ENCODE data around the gene LRRC36.

The LRRC36 gene

GRCh38 chr16:67390816-67391423 is 64.3 kb downstream of the LRRC36 start:
- DNase-seq (ENCODE audit: low spot score) = no peak

GRCh38 chr16:67391424-67392300 is 65.0 kb downstream of the LRRC36 start:
- DNase-seq (ENCODE audit: low spot score) = peak; percentile 72

GRCh38 chr16:67392301-67393059 is 65.9 kb downstream of the LRRC36 start:
- DNase-seq (ENCODE audit: low spot score) = no peak

- peak; percentile 92 for DNase-seq (ENCODE audit: low spot score)
Observed at GRCh38 chr16:67393111-67393787, 66.6 kb downstream of the LRRC36 start, which contains the start of gene TPPP3. TPPP3 (minus strand) TSS chr16:67393498; CDS start chr16:67391111, 2,387 bp downstream.

GRCh38 chr16:67393788-67394154 is 67.2 kb downstream of the LRRC36 start:
- no peak for DNase-seq (ENCODE audit: low spot score)

- no peak for DNase-seq (ENCODE audit: low spot score)
Observed at GRCh38 chr16:67394155-67395104, 67.8 kb downstream of the LRRC36 start.

GRCh38 chr16:67395105-67395457 is 68.5 kb downstream of the LRRC36 start:
- no peak for DNase-seq (ENCODE audit: low spot score)

GRCh38 chr16:67395458-67396158 is 69.0 kb downstream of the LRRC36 start:
- no peak for DNase-seq (ENCODE audit: low spot score)

GRCh38 chr16:67396159-67397035 is 69.8 kb downstream of the LRRC36 start:
- DNase-seq (ENCODE audit: low spot score) = peak; percentile 88

- peak; percentile 75 for DNase-seq (ENCODE audit: low spot score)
Observed at GRCh38 chr16:67397036-67397801, 70.6 kb downstream of the LRRC36 start.

GRCh38 chr16:67397812-67398545 is 71.4 kb downstream of the LRRC36 start:
- DNase-seq (ENCODE audit: low spot score) = no peak

GRCh38 chr16:67398546-67399217 is 72.1 kb downstream of the LRRC36 start:
- no peak for DNase-seq (ENCODE audit: low spot score)

- peak; percentile 84 for DNase-seq (ENCODE audit: low spot score)
Observed at GRCh38 chr16:67399218-67399733, 72.7 kb downstream of the LRRC36 start.

- peak; percentile 74 for DNase-seq (ENCODE audit: low spot score)
Observed at GRCh38 chr16:67399749-67400704, 73.4 kb downstream of the LRRC36 start.

- DNase-seq (ENCODE audit: low spot score) = no peak
Observed at GRCh38 chr16:67400901-67401300, 74.3 kb downstream of the LRRC36 start.
